HG03060 (cell line): ENCODE measurements around the gene SERPINH1.

Experiments
- ATAC-seq: cut with Tn5 transposase; IDR thresholded peaks from one replicate; pipeline ENCODE4 v1.9.1; 2021; ENCODE audit warnings: low read depth, moderate number of reproducible peaks; ENCODE audit not compliant: unreplicated experiment

The SERPINH1 gene

DNA sequence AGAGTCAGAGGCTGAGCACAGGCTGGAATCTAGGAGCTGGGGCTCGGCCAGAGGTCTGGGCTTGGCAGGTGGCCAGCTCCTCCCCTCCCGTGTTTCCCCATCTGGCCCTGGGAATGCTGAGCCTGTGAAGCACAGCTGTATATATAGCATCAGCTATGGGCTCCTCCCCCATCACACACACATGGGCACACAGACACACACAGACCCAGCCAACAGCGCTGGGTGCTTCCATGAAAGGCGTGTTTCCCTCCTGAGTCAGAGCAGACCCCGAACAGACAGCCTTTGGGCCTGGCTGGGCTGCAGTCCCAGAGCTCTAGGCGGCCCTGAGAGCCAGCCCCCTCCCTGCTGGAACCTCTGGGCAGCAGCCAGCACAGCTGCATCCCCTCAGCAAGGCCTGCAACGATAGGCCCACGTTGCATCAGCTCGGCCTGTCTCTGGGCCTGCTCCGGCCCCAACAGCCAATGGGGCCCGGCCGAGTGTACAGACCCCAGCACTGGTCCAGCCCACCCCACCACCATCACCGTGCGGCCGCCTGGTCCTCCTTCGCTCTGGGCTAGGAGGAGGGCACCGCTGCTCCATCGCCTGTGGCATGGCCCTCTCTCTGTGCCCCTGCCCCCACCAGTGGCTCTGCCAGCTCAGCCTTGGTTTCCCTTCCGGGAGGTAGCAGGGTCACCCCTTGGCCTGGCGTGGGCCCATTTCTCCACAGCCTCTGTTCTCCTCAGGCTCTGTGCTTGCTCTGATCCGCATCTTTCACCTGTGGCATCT is 7.6 kb upstream of the SERPINH1 start:
- ATAC-seq, result no peak

DNA sequence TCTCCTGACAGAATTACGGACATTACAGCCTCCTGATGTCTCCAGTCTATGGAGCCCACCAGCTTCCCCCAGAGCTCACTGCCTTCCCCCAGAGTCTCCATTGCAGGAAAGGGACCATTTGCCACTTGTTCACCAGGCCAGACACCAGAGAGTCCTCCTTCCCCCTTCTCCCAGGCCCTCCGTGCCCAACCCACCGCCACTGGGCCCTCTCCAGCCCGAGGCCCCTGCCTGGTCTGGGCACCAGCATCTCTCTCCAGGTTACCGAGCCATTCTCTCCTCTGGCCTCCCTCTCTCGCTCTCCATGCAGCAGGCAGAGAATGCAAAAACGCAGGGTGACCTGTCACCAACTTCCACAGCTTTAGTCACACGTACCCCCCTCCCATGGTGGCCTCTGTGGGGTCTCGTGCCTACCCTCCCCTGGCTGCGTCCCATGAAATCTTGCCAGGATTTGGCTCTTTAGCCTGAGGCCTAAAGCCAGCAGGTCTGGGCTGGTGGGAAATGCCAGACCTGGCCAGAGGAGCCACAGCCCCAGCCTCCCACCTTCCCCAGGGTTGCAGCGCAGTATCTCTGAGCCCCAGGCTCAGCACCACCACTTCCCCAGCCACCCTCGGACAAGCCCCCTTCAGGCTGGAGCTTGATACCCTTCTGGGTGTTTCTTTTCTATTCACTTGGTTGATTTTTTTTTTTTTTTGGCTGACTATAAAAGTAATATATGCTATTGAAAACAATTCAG is 6.8 kb upstream of the SERPINH1 start:
- ATAC-seq, result no peak

DNA sequence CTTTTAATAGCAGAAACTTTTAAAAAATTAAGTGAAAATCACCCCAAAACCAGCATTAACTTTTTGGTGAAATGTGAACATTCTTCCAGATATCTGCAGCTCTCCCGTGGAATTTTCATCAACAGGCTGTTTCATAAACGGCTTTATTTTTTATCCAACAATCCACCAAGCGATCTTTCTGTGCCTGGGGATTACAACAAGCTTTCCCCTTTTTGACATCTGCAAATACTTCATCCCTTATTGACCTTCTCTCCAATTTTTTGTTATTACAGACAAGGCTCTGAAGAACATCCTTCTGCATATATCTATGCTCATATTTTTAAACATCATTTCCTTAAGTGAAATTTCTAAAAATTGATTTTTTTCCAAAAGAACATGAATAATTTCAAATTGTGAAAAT is 5.8 kb upstream of the SERPINH1 start:
- ATAC-seq, result no peak

DNA sequence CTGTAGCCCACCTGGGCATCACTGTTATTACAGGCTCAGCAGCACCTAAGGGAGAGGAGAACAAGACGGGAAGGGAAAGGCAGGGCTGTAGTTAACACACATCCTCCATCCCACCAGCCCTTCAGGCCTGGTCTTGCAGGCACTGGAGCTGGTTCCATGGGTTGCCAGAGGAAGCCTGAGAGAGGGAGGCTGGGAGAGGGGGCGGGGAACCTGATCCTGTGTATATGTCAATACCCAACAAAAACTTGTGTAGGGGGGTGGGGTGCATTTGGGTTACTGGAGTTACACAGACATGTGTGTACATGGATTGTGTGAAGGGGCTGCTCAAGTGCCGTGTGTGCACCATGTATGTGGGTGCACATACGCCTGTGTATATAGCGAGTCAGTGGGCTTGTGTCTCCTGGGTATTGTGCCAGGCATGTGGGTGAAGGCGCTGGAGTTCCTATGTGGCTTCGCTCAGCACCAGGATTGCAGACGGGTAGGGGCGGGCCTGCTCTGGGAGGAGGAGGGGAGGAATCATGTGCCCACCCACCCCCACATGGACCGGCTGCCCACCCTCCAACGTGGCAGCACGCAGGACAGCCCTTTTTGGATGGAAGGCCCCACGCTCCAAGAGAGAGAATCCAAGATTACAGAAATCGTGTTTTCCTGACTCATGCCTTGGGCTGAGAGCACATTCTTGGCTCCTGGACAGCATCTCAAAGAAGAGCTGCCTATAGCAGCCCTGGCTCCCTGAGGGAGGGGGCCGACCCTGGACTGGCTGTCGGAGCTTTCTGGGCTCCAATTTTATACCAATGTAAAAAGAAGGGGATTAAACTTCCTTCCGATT is 4.2 kb upstream of the SERPINH1 start:
- ATAC-seq, result no peak

DNA sequence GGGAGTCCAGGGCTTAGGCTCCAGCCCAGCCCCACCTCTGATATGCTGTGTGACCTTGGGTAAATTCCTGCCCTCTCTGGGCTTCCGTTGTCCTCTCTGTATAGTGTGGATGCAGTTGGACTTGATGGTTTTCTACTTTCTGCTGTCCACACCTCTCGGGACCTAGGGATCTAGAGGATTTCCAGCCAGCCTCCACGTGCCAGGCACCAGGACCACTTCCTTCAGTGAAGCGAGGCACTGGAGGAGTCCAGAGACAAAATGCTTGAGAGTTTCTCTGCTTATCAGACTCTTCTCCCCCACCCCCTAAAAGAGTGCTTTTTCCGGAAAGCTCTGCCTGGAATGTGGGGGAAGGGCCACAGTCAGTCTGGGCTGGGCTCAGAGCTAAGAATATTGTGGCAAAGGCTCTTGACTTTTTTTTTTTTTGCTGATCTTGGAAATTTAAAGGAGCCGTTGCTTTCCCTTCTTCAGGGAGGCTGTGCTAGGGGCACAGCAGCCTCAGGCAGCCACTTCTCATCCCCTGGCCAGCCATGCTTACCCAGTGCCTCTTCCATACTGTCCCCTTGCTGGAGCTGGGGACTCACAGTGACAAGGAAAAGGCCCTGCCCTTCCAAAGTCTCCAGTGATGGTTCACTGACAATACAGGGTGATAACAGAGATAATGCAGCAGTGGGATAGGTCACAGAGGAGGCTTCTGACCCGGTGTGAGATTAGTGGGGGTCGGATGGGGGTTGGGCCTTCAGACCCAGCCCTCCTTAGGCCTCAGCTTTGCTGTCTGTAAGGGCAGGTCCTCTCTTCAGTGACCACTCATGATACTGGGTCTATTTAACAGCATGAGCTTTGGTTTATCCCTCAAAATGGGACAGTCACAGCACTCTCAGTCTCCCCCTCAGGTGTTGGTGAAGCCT is 2.9 kb upstream of the SERPINH1 start:
- ATAC-seq, result no peak

DNA sequence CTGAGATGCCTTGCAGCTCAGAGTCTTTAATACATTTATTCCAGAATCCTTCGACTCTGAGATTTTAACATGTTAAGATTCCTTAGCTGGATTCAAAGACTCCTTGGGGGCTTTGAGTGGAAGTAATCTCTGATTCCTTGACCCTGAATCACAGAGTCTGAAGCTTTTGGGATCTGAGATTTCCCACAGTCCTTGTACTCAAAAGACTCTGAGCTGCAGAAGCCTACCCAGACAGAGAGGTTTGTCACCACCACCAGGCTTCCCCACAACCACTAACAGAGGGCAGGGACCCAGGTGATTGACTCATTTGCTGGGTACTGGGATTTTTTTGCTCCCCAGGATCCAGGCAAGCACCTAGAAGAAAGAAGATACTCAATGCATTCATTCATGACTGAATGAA is 1.4 kb upstream of the SERPINH1 start:
- no peak for ATAC-seq

DNA sequence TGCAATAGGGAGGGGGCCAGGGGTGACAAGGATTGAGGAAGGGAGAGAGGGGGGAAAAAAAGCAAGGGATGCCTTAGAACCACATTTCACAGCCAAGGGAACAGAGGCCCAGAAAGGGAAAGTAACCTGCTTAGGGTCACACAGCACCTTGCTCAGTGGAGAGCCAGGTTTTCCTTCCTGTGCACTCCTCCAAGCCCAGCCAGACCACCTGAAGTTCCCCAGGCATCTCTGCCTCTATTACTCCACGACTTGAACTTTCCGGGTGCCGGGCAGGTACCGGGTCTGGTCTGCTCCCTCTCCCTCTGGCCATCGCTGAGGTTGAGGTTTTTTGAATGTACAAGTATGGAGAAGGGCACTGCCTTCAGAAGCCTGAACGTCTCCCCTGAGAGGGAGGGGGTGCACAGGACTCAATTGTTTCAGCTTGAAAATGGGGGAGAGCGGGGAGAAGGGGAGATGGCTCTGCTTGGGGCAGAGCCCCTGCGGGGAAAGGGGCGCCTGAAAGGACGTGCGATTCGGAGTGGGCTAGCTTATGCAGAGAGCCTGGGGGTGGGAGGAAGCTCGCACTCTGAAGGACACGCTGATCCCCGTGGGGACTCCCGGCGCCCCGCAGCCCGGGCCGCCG is 516 bp upstream of the SERPINH1 start:
- ATAC-seq, result no peak

DNA sequence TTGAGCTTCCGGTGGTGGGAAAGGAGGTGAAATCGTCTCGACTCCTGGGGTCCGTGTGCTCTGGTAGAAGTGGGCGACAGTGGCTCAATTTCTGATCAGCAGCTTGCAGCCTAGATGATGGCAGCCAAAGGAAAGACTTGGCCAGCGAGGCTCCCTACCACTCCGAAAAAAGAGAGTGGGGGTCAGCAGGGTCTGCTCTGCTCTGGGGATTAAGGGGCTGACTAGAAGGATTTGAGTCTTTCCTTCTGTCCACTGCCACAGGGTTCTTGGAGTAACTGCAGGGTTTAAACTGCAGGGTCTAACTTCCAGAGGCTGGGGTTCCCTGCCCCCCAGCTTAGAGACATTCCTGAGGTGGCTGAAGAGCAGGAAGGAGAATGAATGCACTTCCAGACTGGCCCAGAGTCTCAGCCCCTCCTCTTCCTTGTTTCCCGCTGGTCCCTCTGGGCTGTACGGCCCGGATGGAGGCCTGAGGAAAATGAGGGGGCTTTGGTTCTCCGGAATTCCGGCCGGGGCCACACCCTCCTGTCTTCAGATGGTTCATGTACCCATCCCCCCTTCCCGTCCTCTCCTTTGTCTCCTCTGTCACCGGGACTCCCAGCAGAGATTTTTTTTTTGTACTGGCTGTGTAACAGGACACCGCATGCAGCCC is 907 bp downstream of the SERPINH1 start:
- no peak for ATAC-seq

DNA sequence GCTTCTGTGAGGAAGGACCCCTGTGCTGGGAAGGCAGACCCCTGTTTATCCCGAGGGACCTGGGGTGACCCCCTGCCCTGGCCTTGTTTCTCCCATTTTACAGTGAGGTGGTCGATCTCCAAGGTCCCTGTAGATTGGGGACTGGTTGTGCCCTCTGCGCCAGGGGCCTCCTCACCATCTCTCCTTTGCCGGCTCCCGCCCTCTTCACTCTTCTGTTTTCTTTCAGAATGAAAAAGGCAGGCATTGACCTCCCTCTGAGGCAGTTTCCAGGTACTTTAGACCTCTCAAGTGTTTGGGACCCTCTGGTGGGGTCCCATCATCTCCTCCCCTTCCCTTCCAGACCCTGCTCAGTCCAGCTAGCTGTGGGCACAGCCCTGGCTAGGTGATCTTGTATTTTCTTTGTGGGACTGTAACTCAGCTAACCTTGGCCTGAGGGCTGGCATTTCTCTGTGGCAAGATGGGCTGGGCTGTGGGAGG is 1.5 kb downstream of the SERPINH1 start:
- ATAC-seq, result no peak

DNA sequence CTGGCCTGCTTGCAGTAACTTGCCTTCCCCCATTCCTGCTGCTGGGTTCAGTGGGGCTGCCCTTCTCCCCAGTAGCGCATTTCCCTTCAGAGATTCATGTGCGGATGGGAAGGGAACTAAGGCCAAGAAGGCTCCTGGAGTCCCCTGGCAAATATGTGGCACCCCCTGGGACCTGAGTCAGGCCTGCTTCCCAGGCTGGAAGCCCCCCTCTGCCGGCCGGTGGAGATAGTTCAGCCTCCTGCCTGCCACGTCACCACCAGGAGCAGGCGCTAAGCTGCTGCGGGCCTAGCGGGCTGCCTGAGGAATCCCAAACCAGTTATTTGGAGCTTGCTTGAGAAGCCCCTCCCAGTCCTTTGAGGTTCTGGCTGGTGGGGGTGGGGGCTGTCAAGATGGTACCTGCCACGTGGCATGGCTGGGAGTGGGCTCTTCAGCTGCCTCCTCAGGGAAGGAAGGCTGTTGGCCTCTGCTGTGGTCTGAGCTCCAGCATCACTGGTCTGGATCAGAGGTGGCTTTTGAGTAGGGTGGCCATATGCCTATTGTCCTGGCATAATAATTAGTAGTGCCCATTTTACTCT is 2.0 kb downstream of the SERPINH1 start:
- no peak for ATAC-seq

DNA sequence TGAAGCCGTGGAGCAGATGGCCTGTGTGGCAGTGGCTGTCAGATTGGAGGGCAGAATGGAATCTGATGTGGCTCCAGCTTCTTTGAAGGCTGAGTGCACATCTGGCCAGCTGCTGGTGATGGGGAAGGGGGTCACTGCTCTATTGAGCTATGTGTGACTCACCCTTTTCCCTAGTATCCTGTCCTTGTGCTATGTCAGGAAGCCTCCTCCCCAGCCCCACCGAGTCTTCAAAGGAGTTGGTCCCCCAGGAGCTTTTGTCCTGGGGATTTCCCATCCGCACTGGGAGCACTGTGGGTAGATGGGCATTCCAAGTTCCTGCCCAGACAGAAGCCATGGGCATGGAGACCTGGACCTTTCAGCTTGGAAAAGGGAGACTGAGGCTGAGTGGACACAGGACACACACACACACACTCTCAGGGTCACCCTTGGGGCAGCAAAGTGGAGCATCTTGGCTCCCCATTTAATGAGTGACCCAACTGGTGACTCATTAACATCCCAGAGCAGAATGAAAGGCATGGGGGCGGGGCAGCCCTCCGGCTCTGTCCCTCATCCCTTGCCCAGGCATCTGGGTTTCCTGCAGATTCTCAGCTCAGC is 3.3 kb downstream of the SERPINH1 start:
- ATAC-seq, result no peak

DNA sequence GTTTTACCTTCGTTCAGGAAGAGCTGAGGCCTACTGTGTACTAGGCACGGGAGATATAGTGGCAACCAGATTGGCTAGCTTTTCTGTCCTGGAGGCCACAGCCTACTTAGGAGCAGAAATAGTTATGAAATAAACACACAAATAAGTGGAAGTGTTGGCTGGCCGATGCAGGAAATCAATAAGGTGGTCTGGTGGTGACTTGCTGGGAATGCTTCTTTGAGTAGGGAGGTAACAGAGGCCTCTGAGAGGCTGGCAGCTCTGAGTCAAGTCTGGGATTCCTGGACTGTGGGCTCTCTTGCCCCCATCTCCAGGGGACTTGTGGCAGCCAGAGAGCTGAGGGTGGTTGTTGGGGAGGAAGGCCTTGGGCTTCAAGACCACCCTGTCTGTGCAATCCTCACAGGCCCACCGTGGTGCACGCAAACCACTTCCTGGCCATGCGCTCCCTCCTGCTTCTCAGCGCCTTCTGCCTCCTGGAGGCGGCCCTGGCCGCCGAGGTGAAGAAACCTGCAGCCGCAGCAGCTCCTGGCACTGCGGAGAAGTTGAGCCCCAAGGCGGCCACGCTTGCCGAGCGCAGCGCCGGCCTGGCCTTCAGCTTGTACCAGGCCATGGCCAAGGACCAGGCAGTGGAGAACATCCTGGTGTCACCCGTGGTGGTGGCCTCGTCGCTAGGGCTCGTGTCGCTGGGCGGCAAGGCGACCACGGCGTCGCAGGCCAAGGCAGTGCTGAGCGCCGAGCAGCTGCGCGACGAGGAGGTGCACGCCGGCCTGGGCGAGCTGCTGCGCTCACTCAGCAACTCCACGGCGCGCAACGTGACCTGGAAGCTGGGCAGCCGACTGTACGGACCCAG is 4.1 kb downstream of the SERPINH1 start:
- ATAC-seq, result no peak

DNA sequence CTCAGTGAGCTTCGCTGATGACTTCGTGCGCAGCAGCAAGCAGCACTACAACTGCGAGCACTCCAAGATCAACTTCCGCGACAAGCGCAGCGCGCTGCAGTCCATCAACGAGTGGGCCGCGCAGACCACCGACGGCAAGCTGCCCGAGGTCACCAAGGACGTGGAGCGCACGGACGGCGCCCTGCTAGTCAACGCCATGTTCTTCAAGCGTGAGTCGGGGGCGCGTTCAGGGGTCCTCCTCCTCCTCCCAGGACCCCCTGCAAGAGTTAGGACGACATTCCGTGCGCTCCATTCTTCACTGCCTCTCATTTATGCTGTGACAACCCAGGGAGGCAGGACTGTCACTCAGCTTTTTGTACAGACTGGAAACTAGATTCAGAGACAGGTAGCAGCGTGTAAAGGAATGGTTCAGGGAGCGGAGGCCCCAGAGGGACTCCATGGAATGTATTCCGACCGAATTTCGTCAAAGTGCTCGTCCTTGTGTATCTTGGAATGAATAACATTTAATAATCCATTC is 4.8 kb downstream of the SERPINH1 start:
- ATAC-seq, result no peak

DNA sequence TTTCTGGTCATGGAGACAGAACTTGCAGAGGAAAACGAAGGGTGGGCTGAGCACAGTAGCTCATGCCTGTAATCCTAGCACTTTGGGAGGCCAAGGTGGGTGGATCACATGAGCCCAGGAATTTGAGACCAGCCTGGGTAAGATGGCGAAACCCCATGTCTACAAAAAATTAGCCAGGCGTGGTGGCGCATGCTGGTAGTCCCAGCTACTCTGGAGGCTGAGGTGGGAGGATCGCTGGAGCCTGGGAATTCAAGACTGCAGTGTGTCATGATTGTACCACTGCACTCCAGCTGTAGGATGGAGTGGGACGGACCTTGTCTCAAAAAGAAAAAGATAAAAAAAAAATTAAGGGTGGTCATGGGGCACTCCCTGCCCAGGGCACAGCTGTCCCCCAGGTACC is 5.9 kb downstream of the SERPINH1 start:
- no peak for ATAC-seq

DNA sequence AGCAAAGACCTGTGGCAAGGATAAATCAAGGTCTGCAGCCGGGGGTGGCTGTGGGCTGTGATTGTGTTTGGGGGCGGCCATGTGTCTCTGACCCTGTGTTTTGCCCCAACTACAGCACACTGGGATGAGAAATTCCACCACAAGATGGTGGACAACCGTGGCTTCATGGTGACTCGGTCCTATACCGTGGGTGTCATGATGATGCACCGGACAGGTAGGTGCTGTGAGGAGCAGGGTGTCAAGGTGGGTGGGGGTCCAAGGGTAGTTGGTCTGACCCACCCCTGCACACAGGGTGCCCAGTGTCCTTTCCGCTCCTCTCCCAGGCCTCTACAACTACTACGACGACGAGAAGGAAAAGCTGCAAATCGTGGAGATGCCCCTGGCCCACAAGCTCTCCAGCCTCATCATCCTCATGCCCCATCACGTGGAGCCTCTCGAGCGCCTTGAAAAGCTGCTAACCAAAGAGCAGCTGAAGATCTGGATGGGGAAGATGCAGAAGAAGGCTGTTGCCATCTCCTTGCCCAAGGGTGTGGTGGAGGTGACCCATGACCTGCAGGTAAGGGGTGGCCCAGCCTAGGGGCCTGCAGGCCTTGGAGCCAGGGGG is 6.7 kb downstream of the SERPINH1 start:
- ATAC-seq, result no peak

DNA sequence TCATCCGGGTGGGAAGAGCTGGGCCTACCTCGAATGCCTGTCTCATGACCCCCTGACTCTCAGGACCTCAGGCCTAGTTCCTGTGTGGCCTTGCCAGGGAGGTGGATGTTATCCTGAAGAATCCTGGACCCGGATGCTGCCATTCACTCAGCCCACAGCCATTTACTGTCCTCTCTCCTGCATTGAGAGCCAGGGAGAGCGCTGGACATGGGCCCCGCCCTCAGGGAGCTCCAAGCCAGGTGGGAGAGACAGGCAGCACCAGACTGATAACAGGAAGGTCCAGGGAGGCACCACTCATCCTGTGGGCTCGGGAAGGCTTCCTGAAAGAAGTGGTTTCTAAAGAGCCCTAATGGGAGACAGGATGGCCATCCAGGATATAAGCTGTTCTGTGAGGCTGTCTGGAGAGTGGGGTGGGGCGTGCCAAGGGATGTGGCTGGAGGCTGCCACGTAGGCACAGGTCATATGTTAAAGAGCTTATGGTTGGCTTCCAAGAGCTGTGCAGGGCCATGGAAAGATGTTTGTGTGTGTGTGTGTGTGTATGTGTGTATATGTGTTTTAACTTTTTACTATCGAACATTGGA is 8.6 kb downstream of the SERPINH1 start:
- no peak for ATAC-seq

DNA sequence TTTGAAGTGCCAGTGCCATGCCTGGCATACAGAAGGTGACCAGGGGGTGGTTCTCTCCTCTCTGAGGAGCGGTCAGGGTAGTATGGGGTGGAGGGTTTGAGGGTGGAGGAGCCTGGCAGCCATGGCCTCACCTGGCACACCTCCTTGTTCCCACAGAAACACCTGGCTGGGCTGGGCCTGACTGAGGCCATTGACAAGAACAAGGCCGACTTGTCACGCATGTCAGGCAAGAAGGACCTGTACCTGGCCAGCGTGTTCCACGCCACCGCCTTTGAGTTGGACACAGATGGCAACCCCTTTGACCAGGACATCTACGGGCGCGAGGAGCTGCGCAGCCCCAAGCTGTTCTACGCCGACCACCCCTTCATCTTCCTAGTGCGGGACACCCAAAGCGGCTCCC is 9.6 kb downstream of the SERPINH1 start:
- ATAC-seq, result no peak
